Measurements from ENCODE around the gene CIT.

The CIT gene

GRCh38 chr12:119692410-119692809, 184.7 kb downstream of the CIT start:
- DNase-seq = no peak

- DNase-seq = no peak
These were observed 185.8 kb downstream of the CIT start for GRCh38 chr12:119691202-119691810.

- no peak for DNase-seq
These were observed 187.1 kb downstream of the CIT start for GRCh38 chr12:119689935-119690500.

GRCh38 chr12:119687879-119688278, 189.2 kb downstream of the CIT start:
- no peak for DNase-seq

- DNase-seq = no peak
These were observed 189.7 kb downstream of the CIT start for GRCh38 chr12:119687406-119687805.

- DNase-seq = no peak
These were observed 190.3 kb downstream of the CIT start for GRCh38 chr12:119686776-119687175.

GRCh38 chr12:119686355-119686754, 190.8 kb downstream of the CIT start:
- DNase-seq = no peak

GRCh38 chr12:119685375-119685774, 191.7 kb downstream of the CIT start:
- DNase-seq = no peak

- DNase-seq = no peak
These were observed 192.3 kb downstream of the CIT start for GRCh38 chr12:119684711-119685369.

- no peak for DNase-seq
These were observed 193.3 kb downstream of the CIT start for GRCh38 chr12:119683816-119684215.

GRCh38 chr12:119683413-119683812, 193.7 kb downstream of the CIT start:
- no peak for DNase-seq

GRCh38 chr12:119682639-119683252, 194.4 kb downstream of the CIT start:
- DNase-seq = no peak

- no peak for DNase-seq
These were observed 195.1 kb downstream of the CIT start for GRCh38 chr12:119681728-119682638.

GRCh38 chr12:119681111-119681510, 196.0 kb downstream of the CIT start:
- DNase-seq = no peak

GRCh38 chr12:119679490-119679889, 197.6 kb downstream of the CIT start:
- DNase-seq = no peak

- no peak for DNase-seq
These were observed 198.0 kb downstream of the CIT start for GRCh38 chr12:119679081-119679480.

- DNase-seq = no peak
These were observed 198.7 kb downstream of the CIT start for GRCh38 chr12:119678459-119678858.

GRCh38 chr12:119676573-119676972, 200.5 kb downstream of the CIT start:
- no peak for DNase-seq

- DNase-seq = no peak
These were observed 201.1 kb downstream of the CIT start for GRCh38 chr12:119676022-119676421.

- no peak for DNase-seq
These were observed 202.6 kb downstream of the CIT start for GRCh38 chr12:119674560-119674959.

GRCh38 chr12:119673634-119674033, 203.5 kb downstream of the CIT start:
- DNase-seq = no peak

- no peak for DNase-seq
These were observed 204.9 kb downstream of the CIT start for GRCh38 chr12:119672194-119672593.

GRCh38 chr12:119671070-119671469, 206.1 kb downstream of the CIT start:
- no peak for DNase-seq
